ENCODE measurements around the gene DNAH6. TPM values are rescaled to one million over a fixed set of nuclear protein-coding genes. Genes with fewer than 3 reads are reported as not detected.
"Not testable (repeated sequence)": the region's sequence is repeated elsewhere in the genome, so short reads cannot be mapped to it uniquely, and the experiment has no call there.

Gene DNAH6
- polyA plus RNA-seq, 1 donor from 2014 or later: 0.06 TPM

DNA sequence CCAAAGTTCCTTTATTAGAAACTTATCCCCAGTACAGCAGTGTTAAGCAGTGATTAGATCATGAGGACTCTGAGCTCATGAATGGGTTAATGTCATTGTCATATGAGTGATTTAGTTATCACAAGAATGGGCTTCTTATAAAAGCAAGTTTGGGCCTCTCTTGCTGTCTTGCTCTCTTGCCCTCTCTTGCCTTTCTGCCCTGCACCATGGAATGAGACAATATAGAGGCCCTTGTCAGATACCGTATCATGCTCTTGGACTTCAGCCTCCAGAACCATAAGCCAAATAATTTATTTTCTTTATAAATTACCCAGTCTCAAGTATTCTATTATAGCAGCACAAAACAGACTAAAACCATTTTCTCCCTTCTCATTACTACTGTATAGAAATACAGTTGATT is 238.8 kb downstream of the DNAH6 start:
- Mint-ChIP-seq H3K9me3 (peaks cover 0 to 4% (median 0%) of the 10 kb centered on the region in 3 donors), H3K36me3 (peaks cover 2% of the 10 kb centered on the region), H3K4me1 (no peaks in the 10 kb centered on the region), H3K27me3 (peaks cover 10% of the 10 kb centered on the region), H3K27ac (no peak overlapping the region), H3K4me3 (no peak overlapping the region)

DNA sequence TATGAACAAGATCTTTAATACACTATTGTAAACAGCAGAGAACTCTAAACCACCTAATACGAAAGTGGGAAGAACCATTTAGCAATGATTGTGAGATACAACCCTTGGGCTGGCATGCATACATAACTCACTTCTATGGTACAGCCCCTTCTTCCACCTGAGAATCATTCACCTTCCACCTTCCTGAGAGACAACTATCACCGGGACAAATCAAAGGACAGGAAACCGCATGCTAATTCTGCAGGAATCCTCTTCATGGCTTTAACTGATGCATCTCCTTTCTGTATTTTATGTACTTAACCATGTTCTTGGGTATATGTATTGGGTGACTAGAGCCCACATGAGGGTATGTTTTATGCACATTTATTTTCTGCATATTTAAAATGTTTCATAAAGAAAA is 241.3 kb downstream of the DNAH6 start:
- Mint-ChIP-seq H3K4me3 (no peak overlapping the region), H3K36me3 (peaks cover 2% of the 10 kb centered on the region), H3K27ac (no peak overlapping the region)

DNA sequence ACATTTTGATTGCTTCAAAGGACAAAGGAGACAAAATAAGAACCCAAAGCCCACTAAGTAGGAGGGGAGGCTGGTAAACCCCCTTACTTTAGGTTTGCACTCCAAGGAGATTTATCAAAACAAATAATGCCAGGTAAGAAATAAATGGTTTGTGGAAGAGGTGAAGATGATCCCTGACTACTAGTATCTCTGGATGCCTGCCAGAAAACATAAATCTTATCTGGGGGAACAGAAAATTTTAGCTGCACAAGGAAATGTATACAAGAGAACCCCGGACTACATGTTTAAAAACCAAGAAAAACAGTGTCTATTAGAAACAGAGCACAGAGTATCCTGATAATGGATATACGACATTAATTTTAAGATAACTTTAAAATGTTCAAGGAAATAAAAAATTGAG is 250.5 kb downstream of the DNAH6 start:
- Mint-ChIP-seq H3K9me3 (peaks cover 3 to 8% (median 5%) of the 10 kb centered on the region in 3 donors), H3K27me3 (peaks cover 7% of the 10 kb centered on the region), H3K27ac (no peak overlapping the region), H3K4me3 (no peak overlapping the region), H3K36me3 (peaks cover 1% of the 10 kb centered on the region), H3K4me1 (no peaks in the 10 kb centered on the region)

More for the DNA sequence above, 241.3 kb downstream of the DNAH6 start:
- Mint-ChIP-seq H3K9me3 (peaks cover 0 to 4% (median 0%) of the 10 kb centered on the region in 3 donors), H3K4me1 (no peaks in the 10 kb centered on the region), H3K27me3 (peaks cover 14% of the 10 kb centered on the region)

GRCh38 chr2:84768840-84769239 is 252.5 kb downstream of the DNAH6 start:
- H3K36me3 Mint-ChIP-seq: peaks cover 1% of the 10 kb centered on the region
- peaks cover 5 to 12% (median 11%) of the 10 kb centered on the region in 3 donors for H3K9me3 Mint-ChIP-seq
- H3K27ac Mint-ChIP-seq: no peak overlapping the region
- no peak overlapping the region for H3K4me3 Mint-ChIP-seq
- no peaks in the 10 kb centered on the region for H3K4me1 Mint-ChIP-seq
- peaks cover 5% of the 10 kb centered on the region for H3K27me3 Mint-ChIP-seq

GRCh38 chr2:84770280-84770679 is 254.0 kb downstream of the DNAH6 start:
- Mint-ChIP-seq H3K4me3 (no peak overlapping the region), H3K9me3 (peaks cover 9 to 18% (median 15%) of the 10 kb centered on the region in 3 donors), H3K27ac (no peak overlapping the region), H3K4me1 (no peaks in the 10 kb centered on the region), H3K27me3 (peaks cover 2% of the 10 kb centered on the region), H3K36me3 (no peaks in the 10 kb centered on the region)

DNA sequence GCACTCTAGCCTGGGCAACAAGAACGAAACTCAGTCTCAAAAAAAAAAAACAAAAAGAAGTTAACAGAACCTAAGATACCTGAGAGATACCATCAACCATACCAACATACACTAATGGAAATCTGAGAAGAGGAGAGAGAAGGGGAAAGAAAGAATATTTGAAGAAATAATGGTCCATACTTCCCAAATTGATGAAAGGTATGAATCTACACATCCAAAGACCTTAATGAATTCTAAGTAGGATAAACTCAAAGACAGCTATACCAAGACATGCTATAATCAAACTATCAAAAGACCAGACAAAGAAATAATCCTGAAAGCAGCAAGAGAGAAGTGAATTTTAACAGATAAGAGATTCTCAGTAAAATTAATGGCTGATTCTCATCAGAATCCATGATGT is 255.0 kb downstream of the DNAH6 start:
- no peak overlapping the region for H3K27ac Mint-ChIP-seq
- peaks cover 9 to 27% (median 22%) of the 10 kb centered on the region in 3 donors for H3K9me3 Mint-ChIP-seq

DNA sequence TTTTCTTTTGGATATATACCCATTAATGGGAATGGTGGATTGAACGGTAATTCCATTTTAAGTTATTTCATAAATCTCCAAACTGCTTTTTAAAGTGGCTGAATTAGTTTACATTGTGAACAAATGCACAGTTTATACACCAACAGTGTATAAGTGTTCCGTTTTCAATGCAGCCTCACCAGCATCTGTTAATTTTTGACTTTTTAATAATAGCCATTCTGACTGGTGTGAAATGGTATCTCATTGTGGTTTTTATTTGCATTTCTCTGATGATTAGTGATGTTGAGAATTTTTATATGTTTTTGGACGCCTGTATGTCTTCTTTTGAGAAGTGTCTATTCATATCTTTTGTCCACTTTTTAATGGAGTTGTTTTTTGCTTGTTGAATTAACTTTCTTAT is 257.3 kb downstream of the DNAH6 start:
- H3K36me3 Mint-ChIP-seq, H3K4me1 Mint-ChIP-seq, H3K27ac Mint-ChIP-seq, H3K4me3 Mint-ChIP-seq, H3K27me3 Mint-ChIP-seq: not testable (repeated sequence)
- peaks cover 9 to 31% (median 30%) of the 10 kb centered on the region in 3 donors for H3K9me3 Mint-ChIP-seq

More for the DNA sequence above, 255.0 kb downstream of the DNAH6 start:
- H3K4me3 Mint-ChIP-seq: no peak overlapping the region
- no peaks in the 10 kb centered on the region for H3K36me3 Mint-ChIP-seq
- H3K4me1 Mint-ChIP-seq: no peaks in the 10 kb centered on the region
- peaks cover 5% of the 10 kb centered on the region for H3K27me3 Mint-ChIP-seq

DNA sequence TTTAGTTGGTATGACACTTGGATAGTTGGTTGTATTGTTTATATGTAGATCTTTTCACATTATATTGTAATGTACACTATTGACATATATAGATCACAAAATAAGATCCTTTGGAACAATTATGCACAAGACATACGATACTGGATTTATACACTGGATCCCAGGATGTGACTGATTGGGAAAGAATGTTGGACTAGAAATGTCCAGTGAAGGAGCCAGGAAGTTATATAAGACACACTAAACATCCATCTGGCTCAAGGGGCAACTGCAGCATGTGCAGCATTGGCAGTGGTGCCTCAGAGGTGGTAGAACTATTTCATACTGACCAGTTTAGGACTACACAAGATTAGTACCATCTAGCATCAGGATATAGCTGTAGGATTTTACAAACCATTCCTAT is 259.7 kb downstream of the DNAH6 start:
- Mint-ChIP-seq H3K4me1 (peaks cover 0 to 11% (median 5%) of the 10 kb centered on the region in 3 donors), H3K4me3 (no peak overlapping the region), H3K9me3 (peaks cover 9 to 30% (median 30%) of the 10 kb centered on the region in 3 donors), H3K27me3 (peaks cover 3% of the 10 kb centered on the region), H3K27ac (no peak overlapping the region), H3K36me3 (no peaks in the 10 kb centered on the region)

GRCh38 chr2:84778911-84779690 is 262.8 kb downstream of the DNAH6 start:
- Mint-ChIP-seq H3K4me3 (no peak overlapping the region), H3K9me3 (peaks cover 5 to 19% (median 19%) of the 10 kb centered on the region in 3 donors), H3K27me3 (peaks cover 3% of the 10 kb centered on the region), H3K27ac (no peak overlapping the region), H3K36me3 (no peaks in the 10 kb centered on the region), H3K4me1 (peaks cover 6 to 34% (median 25%) of the 10 kb centered on the region in 3 donors)

DNA sequence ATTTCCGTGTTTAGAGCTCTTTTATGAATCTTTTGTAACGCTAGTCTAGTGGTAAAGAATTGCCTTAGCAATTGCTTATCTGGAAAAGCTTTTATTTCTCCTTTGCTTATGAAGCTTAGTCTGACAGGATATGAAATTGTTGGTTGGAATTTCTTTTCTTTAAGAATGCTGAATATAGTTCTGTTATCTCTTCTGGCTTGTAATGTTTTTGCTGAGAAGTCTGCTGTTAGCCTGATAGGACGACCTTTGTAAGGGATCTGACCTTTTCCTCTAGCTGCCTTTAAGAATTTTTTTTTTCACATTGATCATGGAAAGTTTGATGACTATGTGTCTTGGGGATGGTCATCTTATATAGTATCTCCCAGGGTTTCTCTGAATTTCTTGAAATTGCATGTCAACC is 263.5 kb downstream of the DNAH6 start:
- H3K27ac Mint-ChIP-seq: no peak overlapping the region
- peaks cover 2 to 18% (median 16%) of the 10 kb centered on the region in 3 donors for H3K9me3 Mint-ChIP-seq
- peaks cover 3% of the 10 kb centered on the region for H3K27me3 Mint-ChIP-seq
- H3K4me1 Mint-ChIP-seq: peaks cover 6 to 34% (median 25%) of the 10 kb centered on the region in 3 donors
- H3K4me3 Mint-ChIP-seq: no peak overlapping the region
- H3K36me3 Mint-ChIP-seq: no peaks in the 10 kb centered on the region

- no peaks in the 10 kb centered on the region for H3K27me3 Mint-ChIP-seq
- H3K4me1 Mint-ChIP-seq: peaks cover 6 to 34% (median 25%) of the 10 kb centered on the region in 3 donors
- H3K27ac Mint-ChIP-seq: peak overlapping the region in 1 of 3 donors; percentile 42
- peak overlapping the region in 2 of 4 donors; percentile 53 to 70 for H3K4me3 Mint-ChIP-seq
- peaks cover 0 to 4% (median 3%) of the 10 kb centered on the region in 3 donors for H3K9me3 Mint-ChIP-seq
- H3K36me3 Mint-ChIP-seq: peaks cover 4% of the 10 kb centered on the region
These were observed 265.8 kb downstream of the DNAH6 start for GRCh38 chr2:84781942-84782716.

DNA sequence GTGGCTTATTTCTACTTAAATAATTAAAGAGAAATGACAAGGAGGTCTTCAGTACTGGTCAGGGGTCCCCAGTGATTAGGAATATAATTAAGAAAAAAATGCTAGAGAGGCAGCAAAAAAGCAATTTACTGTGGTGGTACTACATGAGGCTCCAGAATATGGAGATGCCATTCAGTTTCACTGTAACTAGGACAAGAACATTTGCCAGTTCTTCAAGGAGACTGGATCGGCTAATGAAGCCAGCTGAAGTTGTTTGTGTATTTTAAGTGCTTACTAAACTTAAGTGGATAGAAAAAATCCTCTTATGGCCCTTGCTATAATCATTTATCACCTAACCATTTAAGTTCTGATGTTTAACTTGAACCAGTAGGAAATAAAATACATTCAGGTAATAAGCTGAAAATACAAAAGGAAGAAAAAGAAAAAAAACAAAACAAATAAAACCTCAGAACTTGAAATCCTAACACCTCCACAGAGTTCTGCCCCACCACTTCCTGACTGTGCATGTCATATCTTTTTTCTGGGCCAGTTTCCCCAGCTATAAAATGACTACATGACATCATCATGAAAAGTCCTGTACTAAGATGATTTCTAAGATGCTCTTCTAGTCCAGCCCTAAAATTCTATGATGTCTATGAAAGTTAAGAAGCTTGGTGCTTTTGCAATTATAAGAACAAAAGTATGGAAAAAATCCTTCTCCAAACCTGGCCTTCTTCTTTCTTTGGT is 266.6 kb downstream of the DNAH6 start:
- no peaks in the 10 kb centered on the region for H3K27me3 Mint-ChIP-seq
- H3K9me3 Mint-ChIP-seq: peaks cover 0 to 4% (median 0%) of the 10 kb centered on the region in 3 donors
- H3K4me3 Mint-ChIP-seq: no peak overlapping the region
- peak overlapping the region in 2 of 3 donors; percentile 42 to 47 for H3K27ac Mint-ChIP-seq
- peaks cover 6 to 34% (median 25%) of the 10 kb centered on the region in 3 donors for H3K4me1 Mint-ChIP-seq
- H3K36me3 Mint-ChIP-seq: peaks cover 4% of the 10 kb centered on the region

DNA sequence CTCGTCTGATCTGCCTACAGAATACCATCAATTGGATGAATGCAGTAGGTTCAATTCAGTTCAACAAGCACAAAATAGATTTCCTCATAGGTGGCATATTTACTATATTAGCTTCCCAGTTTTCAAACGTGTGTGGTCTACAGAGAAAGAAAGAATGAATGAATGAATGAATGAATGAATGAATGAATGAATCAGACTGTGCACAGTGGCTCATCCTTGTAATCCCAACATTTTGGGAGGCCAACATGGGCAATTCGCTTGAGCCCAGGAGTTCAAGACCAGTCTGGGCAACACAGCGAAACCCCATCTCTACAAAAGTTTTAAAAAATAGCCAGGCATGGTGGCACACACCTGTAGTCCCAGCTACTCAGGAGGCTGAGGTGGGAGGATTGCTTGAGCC is 269.7 kb downstream of the DNAH6 start:
- Mint-ChIP-seq H3K9me3 (no peaks in the 10 kb centered on the region), H3K4me1 (peaks cover 6 to 24% (median 20%) of the 10 kb centered on the region in 3 donors), H3K4me3 (no peak overlapping the region), H3K36me3 (peaks cover 5% of the 10 kb centered on the region), H3K27me3 (no peaks in the 10 kb centered on the region), H3K27ac (no peak overlapping the region)

GRCh38 chr2:84786601-84787000 is 270.3 kb downstream of the DNAH6 start:
- H3K36me3 Mint-ChIP-seq: peaks cover 5% of the 10 kb centered on the region
- peaks cover 6 to 20% (median 16%) of the 10 kb centered on the region in 3 donors for H3K4me1 Mint-ChIP-seq
- H3K4me3 Mint-ChIP-seq: no peak overlapping the region
- no peak overlapping the region for H3K27ac Mint-ChIP-seq
- no peaks in the 10 kb centered on the region for H3K27me3 Mint-ChIP-seq
- no peaks in the 10 kb centered on the region for H3K9me3 Mint-ChIP-seq

GRCh38 chr2:84788027-84788426 is 271.7 kb downstream of the DNAH6 start:
- peaks cover 2 to 5% (median 3%) of the 10 kb centered on the region in 3 donors for H3K4me1 Mint-ChIP-seq

More at GRCh38 chr2:84788027-84788426, 271.7 kb downstream of the DNAH6 start:
- Mint-ChIP-seq H3K9me3 (no peaks in the 10 kb centered on the region), H3K36me3 (peaks cover 5% of the 10 kb centered on the region), H3K4me3 (no peak overlapping the region), H3K27me3 (no peaks in the 10 kb centered on the region), H3K27ac (no peak overlapping the region)
